ENCODE measurements around the gene LAMP2. TPM values are rescaled to one million over a fixed set of nuclear protein-coding genes. Genes with fewer than 3 reads are reported as not detected.

The LAMP2 gene
- polyA plus RNA-seq, 1 donor from 2014 or later = 42.6 TPM

DNA sequence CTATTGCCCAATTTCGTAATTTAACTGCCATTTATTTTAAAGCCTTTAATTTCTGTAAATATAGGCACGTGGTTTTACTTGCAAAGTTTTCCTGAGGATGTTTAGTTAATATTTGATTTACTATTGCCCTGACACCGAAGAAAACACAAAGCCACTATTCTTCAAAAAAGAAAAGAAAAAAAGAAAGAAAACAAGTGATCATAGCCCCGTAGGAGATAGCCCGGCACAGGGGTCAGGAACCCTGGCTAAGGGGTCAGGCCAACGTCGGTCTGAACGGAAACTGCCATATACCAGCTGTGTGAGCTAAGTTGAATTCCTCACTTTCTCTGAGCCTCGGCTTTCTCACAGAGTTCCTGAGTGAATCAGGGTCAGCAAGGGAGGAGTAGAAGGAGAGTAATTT is 17.7 kb upstream of the LAMP2 start:
- no peaks in the 10 kb centered on the region for H3K9me2 ChIP-seq (ENCODE audit: insufficient read depth, low read length)
- H3F3A ChIP-seq (ENCODE audit: insufficient read depth, low read length, poor library complexity, severe bottlenecking) = no peaks in the 10 kb centered on the region
- no peak overlapping the region for H2AFZ ChIP-seq (ENCODE audit: low read depth, low read length)
- H4K20me1 ChIP-seq (ENCODE audit: insufficient read depth) = no peaks in the 10 kb centered on the region
- peak overlapping the region; percentile 71 for H3K4me3 ChIP-seq (ENCODE audit: low read length)
- H3K36me3 ChIP-seq (ENCODE audit: insufficient read depth, low read length) = no peaks in the 10 kb centered on the region
- no peaks in the 10 kb centered on the region for H3K79me2 ChIP-seq (replicated peaks; ENCODE audit: insufficient read depth, low read length)
- H3K4me2 ChIP-seq (ENCODE audit: low read length) = no peak overlapping the region
- H3K9me3 ChIP-seq (ENCODE audit: low read length) = no peaks in the 10 kb centered on the region
- H3K9ac ChIP-seq (ENCODE audit: low read length) = no peak overlapping the region
- H3K27me3 ChIP-seq (ENCODE audit: insufficient read depth, low read depth, low read length) = no peaks in the 10 kb centered on the region
- TF ChIP-seq RAD21 (conservative IDR thresholded peaks at IDR 0.05) (no peak), EZH2 (IDR thresholded peaks at IDR 0.05; ENCODE audit: borderline replicate concordance, insufficient read depth, low read length, poor library complexity, severe bottlenecking) (no peak), POLR2AphosphoS5 (IDR thresholded peaks at IDR 0.05) (no peak), SMC3 (conservative IDR thresholded peaks at IDR 0.05; ENCODE audit: poor library complexity) (no peak), EP300 (conservative IDR thresholded peaks at IDR 0.05; ENCODE audit: poor library complexity, severe bottlenecking) (no peak), TAF1 (IDR thresholded peaks at IDR 0.05; ENCODE audit: low read depth) (no peak), MXI1 (conservative IDR thresholded peaks at IDR 0.05; ENCODE audit: poor library complexity, severe bottlenecking) (no peak)
- TF ChIP-seq, protein P1, sequence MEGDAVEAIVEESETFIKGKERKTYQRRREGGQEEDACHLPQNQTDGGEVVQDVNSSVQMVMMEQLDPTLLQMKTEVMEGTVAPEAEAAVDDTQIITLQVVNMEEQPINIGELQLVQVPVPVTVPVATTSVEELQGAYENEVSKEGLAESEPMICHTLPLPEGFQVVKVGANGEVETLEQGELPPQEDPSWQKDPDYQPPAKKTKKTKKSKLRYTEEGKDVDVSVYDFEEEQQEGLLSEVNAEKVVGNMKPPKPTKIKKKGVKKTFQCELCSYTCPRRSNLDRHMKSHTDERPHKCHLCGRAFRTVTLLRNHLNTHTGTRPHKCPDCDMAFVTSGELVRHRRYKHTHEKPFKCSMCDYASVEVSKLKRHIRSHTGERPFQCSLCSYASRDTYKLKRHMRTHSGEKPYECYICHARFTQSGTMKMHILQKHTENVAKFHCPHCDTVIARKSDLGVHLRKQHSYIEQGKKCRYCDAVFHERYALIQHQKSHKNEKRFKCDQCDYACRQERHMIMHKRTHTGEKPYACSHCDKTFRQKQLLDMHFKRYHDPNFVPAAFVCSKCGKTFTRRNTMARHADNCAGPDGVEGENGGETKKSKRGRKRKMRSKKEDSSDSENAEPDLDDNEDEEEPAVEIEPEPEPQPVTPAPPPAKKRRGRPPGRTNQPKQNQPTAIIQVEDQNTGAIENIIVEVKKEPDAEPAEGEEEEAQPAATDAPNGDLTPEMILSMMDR (IDR thresholded peaks at IDR 0.05; ENCODE audit: poor library complexity, severe bottlenecking) = no peak
- TF ChIP-seq, protein P2, sequence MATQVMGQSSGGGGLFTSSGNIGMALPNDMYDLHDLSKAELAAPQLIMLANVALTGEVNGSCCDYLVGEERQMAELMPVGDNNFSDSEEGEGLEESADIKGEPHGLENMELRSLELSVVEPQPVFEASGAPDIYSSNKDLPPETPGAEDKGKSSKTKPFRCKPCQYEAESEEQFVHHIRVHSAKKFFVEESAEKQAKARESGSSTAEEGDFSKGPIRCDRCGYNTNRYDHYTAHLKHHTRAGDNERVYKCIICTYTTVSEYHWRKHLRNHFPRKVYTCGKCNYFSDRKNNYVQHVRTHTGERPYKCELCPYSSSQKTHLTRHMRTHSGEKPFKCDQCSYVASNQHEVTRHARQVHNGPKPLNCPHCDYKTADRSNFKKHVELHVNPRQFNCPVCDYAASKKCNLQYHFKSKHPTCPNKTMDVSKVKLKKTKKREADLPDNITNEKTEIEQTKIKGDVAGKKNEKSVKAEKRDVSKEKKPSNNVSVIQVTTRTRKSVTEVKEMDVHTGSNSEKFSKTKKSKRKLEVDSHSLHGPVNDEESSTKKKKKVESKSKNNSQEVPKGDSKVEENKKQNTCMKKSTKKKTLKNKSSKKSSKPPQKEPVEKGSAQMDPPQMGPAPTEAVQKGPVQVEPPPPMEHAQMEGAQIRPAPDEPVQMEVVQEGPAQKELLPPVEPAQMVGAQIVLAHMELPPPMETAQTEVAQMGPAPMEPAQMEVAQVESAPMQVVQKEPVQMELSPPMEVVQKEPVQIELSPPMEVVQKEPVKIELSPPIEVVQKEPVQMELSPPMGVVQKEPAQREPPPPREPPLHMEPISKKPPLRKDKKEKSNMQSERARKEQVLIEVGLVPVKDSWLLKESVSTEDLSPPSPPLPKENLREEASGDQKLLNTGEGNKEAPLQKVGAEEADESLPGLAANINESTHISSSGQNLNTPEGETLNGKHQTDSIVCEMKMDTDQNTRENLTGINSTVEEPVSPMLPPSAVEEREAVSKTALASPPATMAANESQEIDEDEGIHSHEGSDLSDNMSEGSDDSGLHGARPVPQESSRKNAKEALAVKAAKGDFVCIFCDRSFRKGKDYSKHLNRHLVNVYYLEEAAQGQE (IDR thresholded peaks at IDR 0.05; ENCODE audit: borderline replicate concordance) = no peak
- H3K27ac ChIP-seq (ENCODE audit: low read length) = no peak overlapping the region

DNA sequence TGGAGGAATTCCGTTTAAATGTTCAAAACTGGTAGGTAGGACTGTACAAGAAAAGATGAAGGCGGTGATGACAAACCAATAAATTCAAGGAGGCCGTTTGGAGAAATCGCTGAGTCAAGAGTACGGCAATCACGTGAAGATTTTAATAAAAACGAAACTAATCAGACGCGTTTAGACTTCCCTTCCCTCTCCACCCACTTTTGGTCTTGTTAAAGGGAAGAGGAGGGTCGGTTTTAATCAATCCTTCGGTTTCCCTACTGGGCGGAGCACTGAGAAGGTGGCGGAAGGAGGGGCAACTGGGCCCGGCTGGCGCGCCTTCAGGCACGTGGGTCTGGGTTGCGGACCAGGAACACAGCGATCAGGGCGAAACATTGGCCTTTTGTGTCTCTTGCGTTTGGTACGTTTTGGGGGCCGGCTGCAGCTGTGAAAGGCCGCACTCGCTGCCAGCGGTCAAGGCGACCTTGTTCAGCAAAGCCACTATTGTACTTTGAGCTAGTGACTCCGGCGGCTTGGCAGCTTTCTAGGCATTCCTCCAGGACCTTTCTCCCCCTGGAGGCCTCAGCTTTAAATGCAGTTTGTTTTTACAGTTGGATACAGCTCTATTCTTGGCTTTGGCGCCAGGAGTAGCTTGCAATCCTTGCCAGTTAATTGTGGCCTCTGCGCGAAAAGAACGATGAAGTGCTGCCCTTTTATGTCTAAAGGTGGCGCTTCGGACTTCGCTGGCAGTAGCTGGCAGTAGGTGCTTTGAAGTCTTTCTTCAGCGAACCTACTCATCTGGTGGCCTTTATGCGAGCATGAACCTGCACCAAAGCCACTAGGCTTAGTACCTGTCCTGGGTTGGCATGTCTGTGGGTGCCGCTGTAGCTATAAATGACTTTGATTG is 16.8 kb upstream of the LAMP2 start:
- H3K36me3 ChIP-seq (ENCODE audit: insufficient read depth, low read length) = no peaks in the 10 kb centered on the region
- TF ChIP-seq EP300 (conservative IDR thresholded peaks at IDR 0.05; ENCODE audit: poor library complexity, severe bottlenecking) = no peak
- TF ChIP-seq RAD21 (conservative IDR thresholded peaks at IDR 0.05) = peak; percentile 48
- no peak for TF ChIP-seq EZH2 (IDR thresholded peaks at IDR 0.05; ENCODE audit: borderline replicate concordance, insufficient read depth, low read length, poor library complexity, severe bottlenecking)
- TF ChIP-seq, protein P1 (IDR thresholded peaks at IDR 0.05; ENCODE audit: poor library complexity, severe bottlenecking) = peak; percentile 77
- peak; percentile 54 for TF ChIP-seq SMC3 (conservative IDR thresholded peaks at IDR 0.05; ENCODE audit: poor library complexity)
- TF ChIP-seq, protein P2 (IDR thresholded peaks at IDR 0.05; ENCODE audit: borderline replicate concordance) = no peak
- peak; percentile 52 for TF ChIP-seq TAF1 (IDR thresholded peaks at IDR 0.05; ENCODE audit: low read depth)
- peak; percentile 85 for TF ChIP-seq MXI1 (conservative IDR thresholded peaks at IDR 0.05; ENCODE audit: poor library complexity, severe bottlenecking)
- no peak for TF ChIP-seq POLR2AphosphoS5 (IDR thresholded peaks at IDR 0.05)
- H3K79me2 ChIP-seq (replicated peaks; ENCODE audit: insufficient read depth, low read length) = no peaks in the 10 kb centered on the region
- H2AFZ ChIP-seq (ENCODE audit: low read depth, low read length) = peak overlapping the region; percentile 7
- peak overlapping the region; percentile 44 for H3K9ac ChIP-seq (ENCODE audit: low read length)
- H3F3A ChIP-seq (ENCODE audit: insufficient read depth, low read length, poor library complexity, severe bottlenecking) = no peaks in the 10 kb centered on the region
- no peaks in the 10 kb centered on the region for H4K20me1 ChIP-seq (ENCODE audit: insufficient read depth)
- H3K4me3 ChIP-seq (ENCODE audit: low read length) = peak overlapping the region; percentile 71
- H3K27me3 ChIP-seq (ENCODE audit: insufficient read depth, low read depth, low read length) = no peaks in the 10 kb centered on the region
- peak overlapping the region; percentile 14 for H3K4me2 ChIP-seq (ENCODE audit: low read length)
- no peaks in the 10 kb centered on the region for H3K9me3 ChIP-seq (ENCODE audit: low read length)
- no peaks in the 10 kb centered on the region for H3K9me2 ChIP-seq (ENCODE audit: insufficient read depth, low read length)
- peak overlapping the region; percentile 62 for H3K27ac ChIP-seq (ENCODE audit: low read length)
